HG03108 (cell line): Measurements from ENCODE around the gene HIVEP1.
A peak's percentile ranks its signal among the peaks of the same experiment; 100 is the strongest.
"Not testable (repeated sequence)": the region's sequence is repeated elsewhere in the genome, so short reads cannot be mapped to it uniquely, and the experiment has no call there.

Experiments used
- ATAC-seq: cut with Tn5 transposase; IDR thresholded peaks from one replicate; pipeline ENCODE4 v1.9.1; 2021; ENCODE audit warnings: moderate library complexity; ENCODE audit not compliant: unreplicated experiment

The HIVEP1 gene

DNA sequence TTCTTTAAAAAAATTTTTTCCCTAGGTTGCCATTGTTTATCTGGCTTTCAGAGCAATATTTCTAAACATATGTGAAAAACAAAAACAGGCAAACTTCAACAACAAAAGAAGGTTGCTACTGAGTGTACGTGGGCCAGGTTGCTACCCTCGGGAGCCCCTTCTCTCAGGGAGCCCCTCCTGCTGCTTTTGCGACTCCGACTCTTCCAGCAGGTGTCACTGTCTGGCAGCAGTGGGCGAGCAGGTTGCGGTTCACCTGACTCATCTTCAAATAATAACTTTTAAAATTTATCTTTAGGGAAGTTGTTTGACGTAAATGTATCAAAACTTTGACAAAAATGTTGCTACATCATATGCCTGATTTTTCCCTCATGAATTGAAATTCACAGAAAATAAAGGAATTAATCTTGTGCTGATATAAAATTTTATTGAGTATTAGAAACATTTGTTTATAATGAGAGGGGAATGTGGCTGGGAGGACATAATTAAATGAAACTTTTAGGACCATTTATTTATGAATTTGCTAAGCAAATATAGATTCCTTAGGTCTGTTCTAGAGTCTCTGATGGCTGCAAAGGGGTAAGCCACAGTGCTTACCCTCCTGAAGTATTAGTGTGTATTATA lies 138.8 kb downstream of the HIVEP1 start:
- no peak for ATAC-seq

GRCh38 chr6:12151433-12151820 lies 139.3 kb downstream of the HIVEP1 start:
- no peak for ATAC-seq

- ATAC-seq, result no peak
Observed at GRCh38 chr6:12152023-12152970, 140.2 kb downstream of the HIVEP1 start.

DNA sequence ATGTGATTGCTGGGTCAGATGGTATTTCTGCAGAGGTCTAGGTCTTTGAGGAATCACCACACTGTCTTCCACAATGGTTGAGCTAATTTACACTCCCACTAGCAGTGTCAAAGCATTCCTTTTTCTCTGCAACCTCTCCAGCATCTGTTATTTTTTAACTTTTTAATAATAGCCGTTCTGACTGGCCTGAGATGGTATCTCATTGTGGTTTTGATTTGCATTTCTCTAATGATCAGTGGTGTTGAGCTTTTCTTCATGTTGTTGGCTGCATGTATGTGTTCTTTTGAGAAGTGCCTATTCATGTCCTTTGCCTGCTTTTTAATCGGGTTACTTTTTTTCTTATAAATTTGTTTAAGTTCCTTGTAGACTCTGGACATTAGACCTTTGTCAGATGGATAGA lies 143.7 kb downstream of the HIVEP1 start:
- not testable (repeated sequence) for ATAC-seq

DNA sequence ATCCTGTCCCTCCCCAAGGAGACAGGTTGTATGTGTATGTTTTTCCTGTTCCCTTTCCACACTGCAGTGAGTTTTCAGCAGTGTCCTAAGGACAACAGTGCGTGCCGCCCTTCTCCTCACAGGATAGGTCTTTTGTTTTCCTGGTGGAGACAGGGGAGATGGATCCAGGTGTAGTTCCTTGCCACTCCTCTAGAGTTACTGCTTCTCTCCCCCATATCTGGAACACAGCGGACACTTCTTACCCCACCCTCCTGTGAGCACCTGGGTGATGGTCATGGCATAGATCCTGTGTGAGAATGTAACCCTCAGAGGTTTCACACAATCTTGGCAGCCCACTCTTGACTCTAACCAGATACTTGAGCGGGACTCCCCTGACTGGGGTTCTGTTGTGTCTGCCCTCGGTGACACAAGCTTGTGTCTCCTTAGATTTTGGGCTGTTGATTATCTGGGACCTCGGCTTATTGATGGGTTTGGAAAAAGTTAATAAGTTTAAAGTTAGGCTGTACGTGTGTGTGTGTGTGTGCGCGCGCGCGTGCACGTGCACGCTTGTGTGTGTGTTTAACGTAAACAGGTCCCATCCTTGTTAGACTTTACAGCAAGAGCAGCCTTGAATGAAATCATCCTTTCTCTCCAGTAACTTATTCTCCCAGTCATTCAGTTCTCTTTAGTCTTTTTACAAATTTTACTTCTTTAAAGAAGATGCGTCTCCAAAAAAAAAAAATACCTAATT lies 146.7 kb downstream of the HIVEP1 start:
- ATAC-seq, result no peak

- ATAC-seq, result no peak
Observed at GRCh38 chr6:12160326-12160725, 148.2 kb downstream of the HIVEP1 start.

- ATAC-seq, result no peak
Observed at GRCh38 chr6:12162213-12162612, 150.1 kb downstream of the HIVEP1 start.

- peak; percentile 76 for ATAC-seq
Observed at GRCh38 chr6:12163149-12163548, 151.0 kb downstream of the HIVEP1 start.

DNA sequence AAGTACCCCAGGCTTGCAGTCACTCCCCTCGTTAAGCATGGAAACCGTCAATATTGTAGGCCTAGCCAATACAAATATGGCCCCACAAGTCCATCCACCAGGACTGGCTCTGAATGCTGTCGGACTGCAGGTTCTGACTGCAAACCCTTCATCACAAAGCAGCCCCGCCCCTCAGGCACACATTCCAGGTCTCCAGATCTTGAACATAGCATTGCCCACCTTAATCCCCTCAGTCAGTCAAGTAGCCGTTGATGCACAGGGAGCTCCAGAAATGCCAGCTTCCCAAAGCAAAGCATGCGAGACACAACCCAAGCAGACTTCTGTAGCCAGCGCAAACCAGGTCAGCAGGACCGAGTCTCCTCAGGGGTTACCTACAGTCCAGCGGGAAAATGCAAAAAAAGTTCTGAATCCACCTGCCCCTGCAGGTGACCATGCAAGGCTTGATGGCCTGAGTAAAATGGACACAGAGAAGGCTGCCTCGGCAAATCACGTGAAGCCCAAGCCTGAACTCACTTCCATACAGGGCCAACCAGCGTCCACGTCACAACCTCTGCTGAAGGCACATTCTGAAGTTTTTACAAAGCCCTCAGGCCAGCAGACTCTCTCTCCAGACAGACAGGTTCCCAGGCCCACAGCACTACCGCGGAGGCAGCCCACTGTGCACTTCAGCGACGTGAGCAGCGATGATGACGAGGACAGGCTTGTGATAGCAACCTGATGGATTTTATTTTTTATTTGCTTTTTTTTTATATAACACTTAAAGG lies 151.8 kb downstream of the HIVEP1 start:
- no peak for ATAC-seq

DNA sequence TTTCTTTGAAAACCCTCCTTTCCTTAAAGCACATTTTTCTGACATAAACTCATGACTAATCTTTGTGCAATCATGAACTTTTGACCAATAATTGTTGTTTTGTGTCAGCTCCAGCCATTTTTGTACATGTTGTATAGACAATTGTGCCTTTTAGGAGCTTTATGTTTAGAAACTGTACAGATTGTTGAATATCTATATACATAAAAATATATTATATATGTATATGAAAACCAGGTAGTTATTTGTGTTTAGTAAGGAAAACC lies 152.3 kb downstream of the HIVEP1 start:
- no peak for ATAC-seq

GRCh38 chr6:12165297-12165696 lies 153.2 kb downstream of the HIVEP1 start:
- no peak for ATAC-seq

- ATAC-seq, result no peak
Observed at GRCh38 chr6:12165722-12166280, 153.7 kb downstream of the HIVEP1 start.

- ATAC-seq, result no peak
Observed at GRCh38 chr6:12169377-12169776, 157.3 kb downstream of the HIVEP1 start.

GRCh38 chr6:12170351-12171092 lies 158.4 kb downstream of the HIVEP1 start:
- ATAC-seq, result no peak

DNA sequence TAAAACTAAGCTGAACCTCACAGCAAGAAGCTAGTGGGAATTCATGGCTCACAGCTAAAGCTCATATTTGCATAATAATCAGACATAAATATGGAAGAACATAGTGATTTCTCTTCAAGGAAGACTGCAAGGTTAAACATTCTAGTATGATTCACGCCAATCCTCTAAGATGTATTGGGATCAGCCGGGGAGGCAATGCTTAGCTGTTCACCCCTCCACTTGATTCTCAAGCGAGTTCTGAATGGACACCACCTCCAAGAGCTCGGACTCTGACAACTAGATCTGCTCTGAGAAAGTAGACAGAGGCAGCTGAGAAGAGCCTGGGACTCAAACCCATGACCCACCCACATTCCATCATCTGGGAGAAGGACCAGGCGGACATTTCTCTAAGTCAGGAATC lies 159.6 kb downstream of the HIVEP1 start:
- no peak for ATAC-seq

- no peak for ATAC-seq
Observed at GRCh38 chr6:12172572-12172971, 160.5 kb downstream of the HIVEP1 start.

GRCh38 chr6:12173181-12173580 lies 161.1 kb downstream of the HIVEP1 start:
- ATAC-seq, result no peak

DNA sequence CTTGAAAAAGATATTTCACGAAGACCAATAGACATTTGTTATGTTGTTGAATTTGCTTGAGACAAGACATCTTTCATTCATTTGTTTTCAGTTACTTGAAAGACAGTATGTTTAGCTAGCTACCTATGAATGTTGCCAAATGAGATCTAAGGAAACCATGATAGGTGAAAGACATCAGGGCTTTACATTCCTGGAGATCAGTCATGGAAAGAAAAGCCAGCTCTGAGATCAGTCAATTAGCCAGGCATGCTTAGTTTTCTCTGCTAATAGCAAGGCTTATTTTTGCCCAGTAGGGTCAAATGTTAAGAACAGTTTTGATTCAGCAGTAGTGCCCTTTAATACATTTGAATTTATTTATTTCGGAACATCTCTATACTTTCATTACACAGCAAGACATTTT lies 161.5 kb downstream of the HIVEP1 start:
- ATAC-seq, result no peak

GRCh38 chr6:12174878-12175277 lies 162.8 kb downstream of the HIVEP1 start:
- no peak for ATAC-seq

GRCh38 chr6:12175626-12176025 lies 163.5 kb downstream of the HIVEP1 start:
- no peak for ATAC-seq
